Suprapubic skin (tissue), 4 donors: Measurements from ENCODE around the gene WDTC1.

Experiments
- CTCF ChIP-seq, 2 donors: fragments of 200-600 bp in 1 of 2; fragments of 450-650 bp in 1 of 2; sonication (generic) in 1 of 2; IDR thresholded peaks; one replicate each; pipeline ENCODE4 v1.5.1; 2016 to 2019; ENCODE audit warnings: antibody characterized with exemption in 2 of 2, mild to moderate bottlenecking in 1 of 2, moderate library complexity in 1 of 2
- EP300 ChIP-seq: sonication (generic); formaldehyde crosslinking; IDR thresholded peaks from one replicate; pipeline ENCODE4 v1.6.1; 2017; ENCODE audit warnings: antibody characterized with exemption
- POLR2A ChIP-seq, 2 donors: fragments of 450-650 bp; IDR thresholded peaks; one replicate each; pipeline ENCODE4 v1.6.1; 2017; ENCODE audit warnings: antibody characterized with exemption in 2 of 2, mild to moderate bottlenecking in 2 of 2, moderate library complexity in 2 of 2
- POLR2AphosphoS5 ChIP-seq, 3 donors: sonication (generic); formaldehyde crosslinking; IDR thresholded peaks; one replicate each; pipeline ENCODE4 v1.6.1; 2017; ENCODE audit warnings: antibody characterized with exemption in 3 of 3

- TF ChIP-seq POLR2AphosphoS5 (IDR thresholded peaks at IDR 0.05) = no peak
- TF ChIP-seq CTCF (IDR thresholded peaks at IDR 0.05) = no peak
- TF ChIP-seq POLR2A (IDR thresholded peaks at IDR 0.05) = no peak
- no peak for TF ChIP-seq EP300
Measured at GRCh38 chr1:27301582-27302199, 67.3 kb downstream of the WDTC1 start.
